ENCODE results near the gene CASK. TPM values are rescaled to one million over a fixed set of nuclear protein-coding genes. Genes with fewer than 3 reads are reported as not detected.

The CASK gene
- total RNA-seq, 1 donor from 2014 or later: 58.8 TPM

DNA sequence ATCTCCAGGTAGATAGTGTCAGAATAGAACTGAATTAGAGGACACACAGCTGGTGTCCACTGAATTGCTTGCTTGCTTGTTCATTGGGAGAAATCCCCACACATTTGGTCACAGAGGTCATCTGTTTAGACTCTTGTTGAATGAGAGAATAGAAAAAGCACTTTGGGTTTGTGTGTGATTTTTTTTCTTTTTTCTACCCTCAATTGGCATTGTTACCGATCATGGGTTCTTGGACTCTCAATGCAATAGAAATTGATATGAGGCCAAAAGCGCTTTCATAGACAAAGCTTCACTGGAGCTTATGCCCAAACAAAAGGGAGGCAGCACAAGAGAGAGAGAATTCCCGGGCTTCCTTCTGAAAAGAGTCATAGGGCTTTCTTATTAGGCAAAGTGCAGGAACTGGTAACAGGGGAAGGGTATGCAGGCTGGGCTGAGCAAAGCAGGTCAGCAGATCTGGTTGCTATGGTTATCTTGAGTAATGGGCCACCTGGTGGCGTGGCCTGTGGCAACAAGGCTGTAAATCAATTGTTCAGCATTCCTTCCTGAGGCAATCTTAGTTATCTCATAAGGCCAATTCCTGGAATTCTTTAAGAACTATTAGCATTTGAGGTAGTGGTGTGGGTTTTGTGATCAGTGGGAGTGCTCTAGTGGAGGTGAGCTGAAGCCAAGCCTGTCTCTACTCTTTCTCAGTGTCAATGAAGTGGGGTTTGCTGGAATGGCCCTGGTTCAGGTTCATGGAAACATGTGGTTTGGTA lies 204.7 kb downstream of the CASK start:
- TF ChIP-seq, protein P1, sequence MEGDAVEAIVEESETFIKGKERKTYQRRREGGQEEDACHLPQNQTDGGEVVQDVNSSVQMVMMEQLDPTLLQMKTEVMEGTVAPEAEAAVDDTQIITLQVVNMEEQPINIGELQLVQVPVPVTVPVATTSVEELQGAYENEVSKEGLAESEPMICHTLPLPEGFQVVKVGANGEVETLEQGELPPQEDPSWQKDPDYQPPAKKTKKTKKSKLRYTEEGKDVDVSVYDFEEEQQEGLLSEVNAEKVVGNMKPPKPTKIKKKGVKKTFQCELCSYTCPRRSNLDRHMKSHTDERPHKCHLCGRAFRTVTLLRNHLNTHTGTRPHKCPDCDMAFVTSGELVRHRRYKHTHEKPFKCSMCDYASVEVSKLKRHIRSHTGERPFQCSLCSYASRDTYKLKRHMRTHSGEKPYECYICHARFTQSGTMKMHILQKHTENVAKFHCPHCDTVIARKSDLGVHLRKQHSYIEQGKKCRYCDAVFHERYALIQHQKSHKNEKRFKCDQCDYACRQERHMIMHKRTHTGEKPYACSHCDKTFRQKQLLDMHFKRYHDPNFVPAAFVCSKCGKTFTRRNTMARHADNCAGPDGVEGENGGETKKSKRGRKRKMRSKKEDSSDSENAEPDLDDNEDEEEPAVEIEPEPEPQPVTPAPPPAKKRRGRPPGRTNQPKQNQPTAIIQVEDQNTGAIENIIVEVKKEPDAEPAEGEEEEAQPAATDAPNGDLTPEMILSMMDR (conservative IDR thresholded peaks at IDR 0.05; ENCODE audit: low read depth, low read length): no peak

DNA sequence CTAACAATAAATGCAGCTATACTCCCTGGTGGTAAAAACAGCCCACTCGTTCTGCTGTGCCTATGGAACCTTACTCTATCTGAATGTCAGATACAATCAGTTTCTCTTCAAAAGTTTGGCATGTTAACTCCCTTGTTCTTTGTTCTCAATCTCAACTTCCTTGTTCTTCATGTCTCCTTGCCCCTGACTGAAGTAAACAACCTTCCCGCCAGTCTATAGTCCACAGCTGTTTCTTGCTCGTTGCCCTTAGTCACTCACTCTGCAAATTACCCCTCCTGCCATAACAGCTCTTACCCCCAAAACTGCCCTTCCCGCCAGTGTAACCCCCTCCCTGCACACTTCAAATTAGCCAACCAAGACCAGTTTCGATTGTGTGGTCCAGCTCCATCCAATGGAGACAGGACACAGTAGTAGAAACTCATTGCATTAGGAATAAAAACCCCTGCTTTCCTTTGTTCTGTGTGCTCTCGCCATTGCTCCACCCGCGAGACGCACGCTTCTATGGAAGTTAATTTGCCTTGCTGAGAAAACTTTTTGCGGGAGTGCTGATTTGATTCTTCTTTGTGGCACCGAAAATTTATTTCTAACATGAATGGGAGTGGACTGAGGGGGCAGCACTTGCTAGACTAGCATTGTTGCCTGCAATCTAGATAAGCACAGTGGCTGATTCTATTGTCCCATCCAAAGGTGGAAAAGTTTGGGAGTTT lies 206.4 kb downstream of the CASK start:
- no peak overlapping the region for H3K4me3 ChIP-seq (ENCODE audit: low read depth, low read length)
- no peak for DNase-seq (ENCODE audit: low read depth)
- TF ChIP-seq, protein P1 (conservative IDR thresholded peaks at IDR 0.05; ENCODE audit: low read depth, low read length): no peak

More for the DNA sequence above, 204.7 kb downstream of the CASK start:
- no peak overlapping the region for H3K4me3 ChIP-seq (ENCODE audit: low read depth, low read length)
- peak; percentile 10 for DNase-seq (ENCODE audit: low read depth)

DNA sequence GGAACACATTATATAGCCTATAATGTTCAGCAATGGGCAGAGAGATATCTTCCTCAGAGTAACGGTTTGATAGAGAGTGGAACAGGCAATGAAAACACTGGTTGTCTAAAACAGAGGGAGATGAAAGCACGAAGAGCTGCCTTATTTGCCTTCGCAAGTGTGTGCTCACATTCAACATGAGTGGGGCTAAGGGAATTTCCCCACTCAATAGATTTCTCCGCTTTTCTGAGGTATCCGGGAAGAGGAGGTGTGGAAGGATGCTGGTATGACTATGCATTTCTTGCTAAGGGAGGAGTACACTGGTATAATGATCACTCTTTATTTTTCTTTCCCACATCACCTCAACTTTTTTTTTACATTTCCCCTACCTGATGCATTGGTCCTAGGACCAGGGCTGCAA lies 207.1 kb downstream of the CASK start:
- TF ChIP-seq, protein P1 (conservative IDR thresholded peaks at IDR 0.05; ENCODE audit: low read depth, low read length): no peak

DNA sequence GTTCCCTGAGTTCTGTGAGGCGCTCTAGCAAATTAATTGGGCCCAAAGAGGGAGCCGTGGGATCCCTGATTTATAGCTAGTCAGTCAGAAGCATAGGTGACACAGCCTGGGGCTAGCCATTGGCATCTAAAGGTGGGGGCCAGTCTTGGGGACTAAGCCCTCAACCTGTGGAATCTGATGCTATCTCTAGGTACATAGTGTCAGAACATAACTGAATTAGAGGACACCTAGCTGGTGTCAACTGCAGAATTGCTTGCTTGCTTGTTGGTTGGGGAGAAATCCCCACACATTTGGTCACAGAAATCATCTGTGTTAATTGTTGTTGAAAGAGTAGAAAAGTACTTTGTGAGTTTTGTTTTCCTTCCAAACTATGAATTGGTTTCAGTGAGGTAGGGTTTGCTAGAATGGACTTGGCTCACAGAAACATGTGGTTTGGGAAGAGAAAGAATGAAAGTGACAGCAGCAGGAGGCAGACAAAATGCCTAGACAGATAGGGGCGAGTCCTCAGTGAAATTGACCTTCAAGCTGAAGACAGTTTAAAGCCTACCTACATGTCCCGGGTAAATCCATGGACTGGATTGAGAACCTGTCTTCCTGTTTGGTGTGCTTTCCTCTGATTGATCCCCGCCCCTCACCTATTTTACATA lies 212.2 kb downstream of the CASK start:
- H3K4me3 ChIP-seq (ENCODE audit: low read depth, low read length): no peak overlapping the region
- TF ChIP-seq, protein P1 (conservative IDR thresholded peaks at IDR 0.05; ENCODE audit: low read depth, low read length): no peak
- no peak for DNase-seq (ENCODE audit: low read depth)

More for the DNA sequence above, 207.1 kb downstream of the CASK start:
- H3K4me3 ChIP-seq (ENCODE audit: low read depth, low read length): no peak overlapping the region
- no peak for DNase-seq (ENCODE audit: low read depth)

DNA sequence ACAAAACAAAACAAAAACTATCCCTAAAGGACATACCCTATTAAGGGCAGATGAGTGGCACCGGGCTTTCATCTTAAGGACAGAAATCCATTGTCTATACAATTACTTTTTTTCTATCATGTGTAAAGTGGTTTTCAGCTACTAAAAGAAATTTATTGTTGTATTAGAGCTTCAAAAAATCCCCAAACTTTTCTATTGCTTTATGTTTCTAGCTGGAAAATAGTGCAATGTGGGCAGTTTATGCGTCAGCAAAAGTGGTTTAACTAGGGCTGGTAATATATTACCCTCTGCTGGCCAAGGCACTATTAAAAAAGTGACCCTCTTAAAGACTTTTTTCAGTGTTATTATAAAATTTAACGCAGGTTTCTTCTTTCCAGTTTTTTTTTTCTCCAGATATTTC lies 214.9 kb downstream of the CASK start:
- TF ChIP-seq, protein P1 (conservative IDR thresholded peaks at IDR 0.05; ENCODE audit: low read depth, low read length): peak; percentile 29
- H3K4me3 ChIP-seq (ENCODE audit: low read depth, low read length): no peak overlapping the region
- no peak for DNase-seq (ENCODE audit: low read depth)

DNA sequence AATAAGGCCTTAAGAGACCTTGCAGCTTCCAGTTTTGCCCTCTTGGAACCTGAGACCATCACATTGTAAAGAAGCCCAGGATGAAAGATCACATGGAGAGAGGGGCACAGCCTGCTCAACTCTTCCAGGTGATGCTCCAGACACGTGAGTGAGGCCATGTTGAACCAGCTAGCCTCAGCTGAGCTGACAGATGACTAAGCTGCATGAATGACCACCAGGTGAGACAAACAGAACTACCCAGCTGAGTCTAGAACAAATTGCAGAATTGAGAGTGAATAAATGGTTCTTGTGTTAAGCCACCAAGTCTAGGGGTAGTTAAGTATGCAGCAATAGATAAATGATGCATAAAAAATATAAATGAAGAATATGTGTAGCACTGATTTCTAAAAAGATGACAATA lies 216.1 kb downstream of the CASK start:
- TF ChIP-seq, protein P1 (conservative IDR thresholded peaks at IDR 0.05; ENCODE audit: low read depth, low read length): no peak
- no peak overlapping the region for H3K4me3 ChIP-seq (ENCODE audit: low read depth, low read length)
- no peak for DNase-seq (ENCODE audit: low read depth)

All from epithelial cell of proximal tubule (primary cell).